ENCODE results near the gene CLDN7.

The CLDN7 gene

DNA sequence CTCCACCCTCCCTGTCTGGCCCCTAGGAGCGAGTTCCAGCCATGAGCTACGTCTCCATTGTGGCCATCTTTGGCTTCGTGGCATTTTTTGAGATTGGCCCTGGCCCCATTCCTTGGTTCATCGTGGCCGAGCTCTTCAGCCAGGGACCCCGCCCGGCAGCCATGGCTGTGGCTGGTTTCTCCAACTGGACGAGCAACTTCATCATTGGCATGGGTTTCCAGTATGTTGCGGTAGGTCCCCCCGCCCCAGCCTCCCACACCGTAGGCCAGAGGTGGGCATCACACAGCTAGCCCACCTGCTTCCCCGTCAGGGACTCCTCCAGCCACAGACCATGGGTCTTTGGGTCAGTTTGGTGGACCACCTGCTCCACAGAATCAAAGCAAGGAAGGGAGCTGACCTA is 23.4 kb upstream of the CLDN7 start:
- DNase-seq (ENCODE audit: low read depth), result no peak

DNA sequence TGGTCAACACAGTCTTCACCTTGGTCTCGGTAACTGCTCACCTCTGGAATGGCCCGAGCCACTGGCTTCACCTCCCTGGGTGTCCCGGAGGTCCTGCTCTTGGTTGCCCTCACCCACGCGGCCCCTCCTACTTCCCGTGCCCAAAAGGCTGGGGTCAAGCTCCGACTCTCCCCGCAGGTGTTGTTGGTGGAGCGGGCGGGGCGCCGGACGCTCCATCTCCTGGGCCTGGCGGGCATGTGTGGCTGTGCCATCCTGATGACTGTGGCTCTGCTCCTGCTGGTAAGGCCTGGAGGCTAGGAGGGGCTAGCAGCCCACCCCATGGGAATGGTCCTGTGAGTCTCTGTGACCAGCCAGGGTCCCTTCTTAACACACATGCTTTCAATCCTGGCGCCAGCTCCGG is 22.6 kb upstream of the CLDN7 start:
- DNase-seq (ENCODE audit: low read depth), result no peak

DNA sequence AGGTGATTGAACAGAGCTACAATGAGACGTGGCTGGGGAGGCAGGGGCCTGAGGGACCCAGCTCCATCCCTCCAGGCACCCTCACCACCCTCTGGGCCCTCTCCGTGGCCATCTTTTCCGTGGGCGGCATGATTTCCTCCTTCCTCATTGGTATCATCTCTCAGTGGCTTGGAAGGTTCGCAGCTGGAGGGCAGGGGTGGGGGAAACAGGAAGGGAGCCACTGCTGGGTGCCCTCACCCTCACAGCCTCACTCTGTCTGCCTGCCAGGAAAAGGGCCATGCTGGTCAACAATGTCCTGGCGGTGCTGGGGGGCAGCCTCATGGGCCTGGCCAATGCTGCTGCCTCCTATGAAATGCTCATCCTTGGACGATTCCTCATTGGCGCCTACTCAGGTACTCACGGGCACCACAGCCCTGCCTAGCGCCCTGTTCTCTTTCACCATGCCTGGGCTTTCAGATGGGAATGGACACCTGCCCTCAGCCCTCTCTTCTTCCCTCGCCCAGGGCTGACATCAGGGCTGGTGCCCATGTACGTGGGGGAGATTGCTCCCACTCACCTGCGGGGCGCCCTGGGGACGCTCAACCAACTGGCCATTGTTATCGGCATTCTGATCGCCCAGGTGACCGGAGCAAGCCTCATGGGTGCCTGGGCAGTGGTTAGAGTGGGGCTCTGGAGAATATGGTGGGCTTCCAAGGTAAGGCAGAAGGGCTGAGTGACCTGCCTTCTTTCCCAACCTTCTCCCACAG is 21.4 kb upstream of the CLDN7 start:
- DNase-seq (ENCODE audit: low read depth), result no peak

DNA sequence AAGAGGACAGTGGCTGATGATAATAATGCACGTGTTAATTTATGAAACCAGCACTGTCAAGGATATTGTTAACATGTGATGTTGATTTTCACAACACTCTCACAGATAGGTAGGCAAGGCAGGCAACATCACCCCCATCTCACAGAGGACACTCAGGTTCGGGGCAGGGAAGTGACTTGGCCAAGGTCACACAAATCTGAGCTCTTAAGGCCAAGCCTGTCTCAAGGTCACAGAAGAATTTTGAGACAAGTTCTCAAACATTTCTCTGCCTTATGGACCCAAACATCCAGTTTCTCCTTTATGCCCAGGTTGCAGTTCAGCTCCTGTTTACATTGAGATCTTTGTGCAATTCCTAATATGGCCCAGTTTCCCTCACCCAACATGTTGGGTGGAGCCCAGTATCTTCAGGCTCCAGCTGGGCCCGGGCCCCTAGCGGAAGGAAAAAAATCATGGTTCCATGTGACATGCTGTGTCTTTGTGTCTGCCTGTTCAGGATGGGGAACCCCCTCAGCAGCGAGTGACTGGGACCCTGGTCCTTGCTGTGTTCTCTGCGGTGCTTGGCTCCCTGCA is 20.6 kb upstream of the CLDN7 start:
- no peak for DNase-seq (ENCODE audit: low read depth)

DNA sequence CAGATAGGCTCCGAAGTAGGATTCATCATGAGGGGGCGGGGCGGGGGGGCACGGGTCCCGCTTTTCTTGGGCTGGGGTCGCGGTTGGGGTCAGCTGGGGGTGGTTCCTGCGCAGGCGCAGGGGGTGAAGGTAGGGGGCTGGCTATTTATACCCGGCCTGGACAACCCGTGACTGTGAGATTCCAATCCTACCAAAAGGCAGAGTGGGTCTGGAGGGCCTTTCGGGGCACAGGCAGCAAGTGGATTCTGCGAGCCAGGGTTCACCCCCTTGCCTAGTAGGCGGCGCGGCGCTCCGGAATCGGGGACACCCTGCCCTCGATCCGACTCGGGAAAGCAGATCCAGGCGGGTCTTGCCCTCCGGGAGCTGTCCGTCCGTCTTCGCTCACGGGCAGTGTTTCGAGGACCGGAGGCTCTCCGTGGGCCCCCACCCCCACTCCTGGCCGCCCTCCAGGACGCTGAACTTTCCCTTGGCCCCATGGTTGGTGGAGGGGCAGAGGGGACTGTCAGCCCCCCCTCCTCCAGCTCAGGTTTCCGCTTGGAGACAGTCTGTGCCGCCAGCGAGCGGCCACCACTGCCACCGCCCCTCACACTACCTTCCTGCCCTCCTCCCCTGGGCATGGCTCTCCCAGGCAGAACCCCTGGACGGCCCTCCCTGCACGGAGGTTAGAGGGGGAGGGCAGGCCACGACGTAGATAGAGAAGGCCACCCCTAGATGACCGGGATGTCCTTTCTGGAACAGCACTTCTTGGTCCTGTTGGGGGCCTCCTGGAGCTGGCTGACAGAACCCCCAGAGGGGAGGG is 19.9 kb upstream of the CLDN7 start:
- no peak for DNase-seq (ENCODE audit: low read depth)

DNA sequence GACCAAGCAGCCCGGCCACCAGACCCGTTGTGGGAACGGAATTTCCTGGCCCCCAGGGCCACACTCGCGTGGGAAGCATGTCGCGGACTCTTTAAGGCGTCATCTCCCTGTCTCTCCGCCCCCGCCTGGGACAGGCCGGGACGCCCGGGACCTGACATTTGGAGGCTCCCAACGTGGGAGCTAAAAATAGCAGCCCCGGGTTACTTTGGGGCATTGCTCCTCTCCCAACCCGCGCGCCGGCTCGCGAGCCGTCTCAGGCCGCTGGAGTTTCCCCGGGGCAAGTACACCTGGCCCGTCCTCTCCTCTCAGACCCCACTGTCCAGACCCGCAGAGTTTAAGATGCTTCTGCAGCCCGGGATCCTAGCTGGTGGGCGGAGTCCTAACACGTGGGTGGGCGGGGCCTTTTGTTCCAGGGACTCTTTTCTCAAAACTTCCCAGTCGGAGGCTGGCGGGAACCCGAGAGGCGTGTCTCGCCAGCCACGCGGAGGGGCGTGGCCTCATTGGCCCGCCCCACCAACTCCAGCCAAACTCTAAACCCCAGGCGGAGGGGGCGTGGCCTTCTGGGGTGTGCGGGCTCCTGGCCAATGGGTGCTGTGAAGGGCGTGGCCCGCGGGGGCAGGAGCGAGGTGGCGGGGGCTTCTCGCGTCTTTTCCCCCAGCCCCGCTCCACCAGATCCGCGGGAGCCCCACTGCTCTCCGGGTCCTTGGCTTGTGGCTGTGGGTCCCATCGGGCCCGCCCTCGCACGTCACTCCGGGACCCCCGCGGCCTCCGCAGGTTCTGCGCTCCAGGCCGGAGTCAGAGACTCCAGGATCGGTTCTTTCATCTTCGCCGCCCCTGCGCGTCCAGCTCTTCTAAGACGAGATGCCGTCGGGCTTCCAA is 19.0 kb upstream of the CLDN7 start, which contains the start of gene SLC2A4:
Gene SLC2A4, plus strand, starts transcription at position 645 of the 879 bp plus-strand sequence. Its CDS starts 217 bp downstream, at position 862.
- DNase-seq (ENCODE audit: low read depth), result peak; percentile 58

DNA sequence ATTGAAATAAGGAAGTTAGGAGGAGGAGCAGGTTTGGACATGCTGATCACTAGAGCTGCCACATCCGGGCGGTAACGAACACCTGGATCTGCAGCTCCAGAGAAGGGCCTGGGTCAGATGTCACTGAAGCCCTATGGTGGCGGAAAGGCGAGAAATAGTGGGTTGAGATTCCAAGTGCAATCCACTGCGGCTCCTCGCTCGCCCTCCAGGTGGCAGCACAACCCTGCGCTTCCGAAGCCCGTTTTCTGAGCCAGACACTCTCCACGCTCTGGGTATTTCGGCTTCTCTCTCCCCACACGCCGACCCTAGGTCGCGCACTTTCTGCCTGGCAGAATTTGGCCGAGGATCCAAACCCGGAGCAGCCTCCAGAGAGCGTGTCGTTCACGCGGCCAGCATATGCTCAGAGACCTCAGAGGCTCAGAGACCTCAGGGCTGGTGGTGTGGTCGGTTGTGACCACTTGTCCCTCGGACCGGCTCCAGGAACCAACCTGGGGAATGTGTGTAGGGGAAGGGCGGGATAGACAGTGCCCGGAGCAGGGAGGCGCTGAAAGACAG is 18.3 kb upstream of the CLDN7 start:
- DNase-seq (ENCODE audit: low read depth), result peak; percentile 75

DNA sequence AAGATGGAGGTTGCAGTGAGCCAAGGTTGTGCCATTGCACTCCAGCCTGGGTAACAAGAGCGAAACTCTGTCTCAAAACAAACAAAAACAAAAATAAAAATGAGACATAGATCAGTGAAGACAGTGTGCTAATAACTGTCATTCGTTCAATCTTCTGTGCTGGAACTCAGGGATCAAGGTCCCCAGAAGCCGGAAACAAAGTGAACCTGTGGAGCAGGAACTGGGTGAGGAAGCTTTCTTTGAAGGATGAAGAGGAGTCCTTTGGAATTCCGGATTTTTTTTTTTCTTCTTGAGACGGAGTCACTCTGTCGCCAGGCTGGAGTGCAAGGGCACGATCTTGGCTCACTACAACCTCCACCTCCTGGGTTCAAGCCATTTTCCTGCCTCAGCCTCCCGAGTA is 17.2 kb upstream of the CLDN7 start:
- DNase-seq (ENCODE audit: low read depth), result no peak

DNA sequence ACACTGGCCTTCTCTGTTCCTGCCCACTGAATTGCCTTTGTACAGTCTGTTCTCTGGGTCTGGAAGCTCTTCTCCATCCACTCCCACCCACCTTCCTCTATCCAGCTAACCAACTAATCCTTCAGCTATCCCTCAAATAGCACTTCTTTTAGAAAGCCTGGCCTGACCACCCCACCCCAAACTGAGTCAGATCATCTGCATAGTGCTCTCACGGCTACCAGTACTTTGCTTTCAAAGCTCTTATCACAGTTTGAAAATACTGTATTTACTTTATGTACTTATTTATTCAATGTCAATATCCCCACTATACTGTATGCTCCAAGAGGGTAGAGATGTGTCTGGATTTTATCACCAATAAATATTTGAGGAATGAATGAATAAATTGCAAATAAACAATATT is 4.5 kb upstream of the CLDN7 start:
- no peak for DNase-seq (ENCODE audit: low read depth)

DNA sequence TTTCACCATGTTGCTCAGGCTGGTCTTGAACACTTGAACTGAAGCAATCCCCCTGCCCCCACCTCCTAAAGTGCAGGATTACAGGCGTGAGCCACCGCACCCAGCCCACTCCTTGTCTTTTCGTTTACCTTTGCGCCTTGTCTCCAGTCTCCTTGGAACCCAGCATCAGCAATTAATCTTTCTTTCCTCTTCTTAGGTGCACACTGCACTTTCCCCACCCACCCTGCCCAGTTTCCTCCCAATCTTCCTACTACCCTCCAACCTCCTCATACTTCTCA is 1.5 kb upstream of the CLDN7 start:
- no peak for DNase-seq (ENCODE audit: low read depth)

DNA sequence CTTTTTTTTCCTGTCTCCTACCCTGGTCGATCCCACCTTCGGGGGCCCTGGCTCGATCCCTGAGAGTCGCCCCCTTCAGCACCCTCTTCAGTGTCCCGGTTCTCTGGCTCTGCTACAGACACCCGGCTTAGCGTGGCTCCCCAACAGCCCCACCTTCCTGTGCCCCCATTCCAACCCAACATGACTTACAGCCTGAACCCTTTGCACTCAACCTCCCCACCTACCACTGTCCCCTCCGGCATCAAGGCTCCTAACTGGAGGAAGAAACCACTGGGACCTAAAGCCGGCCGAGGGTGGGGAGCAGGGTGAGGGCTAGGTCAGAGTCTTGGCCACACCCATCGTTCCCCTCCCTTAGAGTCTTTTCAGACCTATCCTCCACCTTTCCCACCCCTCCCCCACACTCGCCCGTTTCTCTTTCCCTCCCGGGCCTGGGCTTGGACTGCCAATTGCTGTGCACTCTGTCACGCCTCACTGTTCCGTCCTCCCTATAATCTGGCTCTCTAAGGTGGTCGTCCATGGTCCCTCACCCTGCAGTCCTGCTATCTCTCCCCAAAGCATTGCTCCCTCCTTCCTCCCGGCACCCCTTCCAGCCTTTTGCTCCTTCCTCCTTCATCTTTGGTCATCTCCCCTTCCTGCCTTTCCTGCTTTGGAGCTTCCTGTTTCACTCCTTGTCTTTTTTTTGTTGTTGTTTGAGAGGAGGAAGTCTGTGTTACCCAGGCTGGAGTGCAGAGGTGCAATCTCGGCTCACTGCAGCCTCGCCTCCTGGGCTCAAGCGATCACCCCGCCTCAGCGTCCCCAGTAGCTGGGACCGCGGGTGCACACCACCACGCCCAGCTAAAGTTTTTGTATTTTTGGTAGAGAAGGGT is 890 bp upstream of the CLDN7 start:
- DNase-seq (ENCODE audit: low read depth), result no peak

DNA sequence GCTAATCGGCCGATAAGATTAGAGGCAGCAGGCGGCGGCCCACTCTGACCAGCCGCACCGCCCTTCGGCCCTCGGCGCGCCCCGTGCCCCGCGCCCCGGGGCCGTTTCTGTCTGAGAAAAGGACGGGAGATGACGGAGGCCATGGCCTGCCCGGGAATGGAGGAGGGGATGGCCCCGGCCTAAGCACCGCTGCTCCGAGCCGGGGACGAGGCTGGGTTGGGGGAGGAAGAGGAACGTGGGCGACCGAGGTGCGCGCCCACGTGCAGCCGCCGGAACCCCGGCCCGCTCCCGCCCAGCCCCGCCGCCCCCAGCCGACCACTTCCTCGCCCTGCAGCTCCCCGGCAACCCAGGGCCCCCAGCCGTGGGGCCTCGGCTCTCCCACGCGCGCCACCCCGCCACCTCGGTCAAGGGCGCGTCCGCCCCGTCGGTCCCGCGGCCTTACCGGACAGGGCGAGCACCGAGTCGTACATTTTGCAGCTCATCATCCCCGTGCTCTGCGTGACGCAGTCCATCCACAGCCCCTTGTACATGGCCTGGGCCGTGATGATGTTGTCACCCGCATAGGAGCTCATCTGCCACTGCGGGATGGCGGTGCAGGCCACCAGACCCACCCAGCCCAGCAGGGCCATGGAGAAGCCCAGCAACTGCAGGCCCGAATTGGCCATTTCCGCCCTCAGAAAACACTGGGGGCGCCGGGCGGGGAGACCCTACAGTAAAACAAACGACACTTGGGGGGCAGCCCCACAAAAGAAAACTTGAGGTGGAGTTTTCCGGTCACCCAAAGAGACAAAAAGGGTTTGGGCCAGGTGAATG is 693 bp downstream of the CLDN7 start:
- DNase-seq (ENCODE audit: low read depth), result no peak

DNA sequence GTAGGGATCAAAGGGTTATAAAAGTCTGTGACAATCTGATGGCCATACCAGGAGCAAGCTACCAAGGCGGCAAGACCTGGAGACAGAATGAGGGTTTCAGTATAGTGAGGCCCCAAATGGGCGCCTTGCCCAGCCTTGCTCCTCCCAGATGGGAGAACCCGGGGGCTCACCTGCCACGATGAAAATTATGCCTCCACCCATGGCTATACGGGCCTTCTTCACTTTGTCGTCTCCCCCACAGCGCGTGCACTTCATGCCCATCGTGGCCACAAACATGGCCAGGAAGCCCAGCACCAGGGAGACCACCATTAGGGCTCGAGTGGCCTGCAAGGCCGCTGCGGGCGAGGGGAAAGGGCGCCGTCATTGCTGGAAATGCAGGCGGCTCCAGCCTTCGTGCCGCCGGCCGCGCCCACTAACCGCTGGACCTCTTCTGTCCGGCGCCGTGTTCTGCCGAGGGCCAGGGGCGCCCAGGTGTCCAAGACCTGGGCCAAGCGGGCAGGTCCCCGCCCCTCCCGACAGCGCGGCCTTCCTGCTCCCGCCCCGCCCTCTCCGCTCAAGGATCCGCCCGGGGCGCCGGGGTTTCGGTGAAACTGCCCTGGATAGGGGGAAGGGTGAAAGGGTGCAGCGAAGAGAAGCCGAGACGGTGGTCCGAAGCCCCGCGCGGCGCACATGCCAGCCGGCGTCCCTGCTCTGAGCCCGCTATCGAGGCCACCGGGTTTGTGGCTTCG is 1.5 kb downstream of the CLDN7 start:
- DNase-seq (ENCODE audit: low read depth), result no peak

DNA sequence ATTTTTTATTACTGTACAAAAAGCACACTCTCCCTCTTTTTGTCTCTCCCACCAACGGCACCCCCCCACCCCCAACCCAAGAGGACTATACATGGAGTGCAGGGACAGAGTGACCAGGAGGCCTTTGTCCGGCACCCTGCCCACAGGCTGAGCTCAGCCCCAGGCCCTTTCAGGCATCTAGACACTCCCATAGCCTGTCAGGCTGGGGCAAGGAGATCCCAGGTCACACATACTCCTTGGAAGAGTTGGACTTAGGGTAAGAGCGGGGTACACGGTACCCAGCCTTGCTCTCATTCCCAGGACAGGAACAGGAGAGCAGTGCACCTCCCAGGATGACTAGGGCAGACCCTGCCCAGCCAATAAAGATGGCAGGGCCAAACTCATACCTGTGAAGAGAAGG is 2.1 kb downstream of the CLDN7 start:
- no peak for DNase-seq (ENCODE audit: low read depth)

DNA sequence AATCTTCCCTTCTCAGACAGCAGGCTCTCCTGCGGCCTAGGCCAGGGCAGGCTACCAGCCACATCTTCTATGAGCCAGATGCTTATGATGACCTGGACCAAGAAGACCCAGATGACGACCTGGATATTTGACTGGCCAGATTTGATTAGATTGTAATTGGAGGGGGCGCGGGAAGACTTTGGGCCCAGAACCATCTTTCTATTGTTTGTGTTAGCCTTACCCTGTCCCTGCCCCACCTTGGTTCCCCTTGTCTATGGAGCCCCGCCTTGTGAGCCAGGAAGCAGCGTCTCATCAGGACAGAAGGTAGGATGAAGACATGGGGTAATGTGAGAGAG is 2.8 kb downstream of the CLDN7 start:
- DNase-seq (ENCODE audit: low read depth), result no peak

DNA sequence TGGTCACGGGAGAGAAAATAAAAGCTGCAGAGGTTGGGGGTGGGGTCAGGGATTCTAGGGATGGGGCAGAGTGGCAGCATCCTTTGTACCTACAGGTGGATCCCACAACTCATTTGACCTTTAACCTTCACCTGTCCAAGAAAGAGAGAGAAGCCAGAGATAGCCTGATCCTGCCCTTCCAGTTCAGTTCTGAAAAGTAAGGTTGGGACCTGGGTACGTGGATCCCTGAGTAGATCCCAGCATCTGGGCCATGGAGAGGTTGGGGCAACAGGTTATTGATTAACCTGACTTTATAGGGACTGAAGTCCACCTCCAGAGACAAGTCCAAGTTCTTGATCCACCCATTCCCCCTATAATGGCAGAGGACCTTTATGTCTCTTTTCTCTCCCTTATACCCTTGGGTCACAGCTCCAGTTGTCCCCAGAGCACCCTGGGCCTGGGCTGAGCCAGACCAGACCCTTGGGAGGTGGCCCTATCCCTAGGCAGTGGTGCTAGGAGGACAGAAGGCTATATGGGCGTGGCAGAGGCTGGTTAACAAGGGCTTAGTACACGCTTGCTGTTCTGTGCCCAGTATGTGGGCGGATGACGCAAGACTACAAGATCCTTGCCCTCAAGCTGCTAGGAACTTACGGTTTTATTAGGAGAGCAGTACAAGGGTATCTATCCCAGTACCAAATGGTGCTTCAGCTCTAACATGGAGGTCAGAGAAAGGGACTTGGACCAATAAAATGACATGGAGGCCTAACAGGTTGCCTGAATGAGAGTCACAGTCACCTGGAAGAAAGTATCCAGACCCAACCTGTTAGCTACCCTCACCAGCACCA is 3.3 kb downstream of the CLDN7 start:
- no peak for DNase-seq (ENCODE audit: low read depth)

DNA sequence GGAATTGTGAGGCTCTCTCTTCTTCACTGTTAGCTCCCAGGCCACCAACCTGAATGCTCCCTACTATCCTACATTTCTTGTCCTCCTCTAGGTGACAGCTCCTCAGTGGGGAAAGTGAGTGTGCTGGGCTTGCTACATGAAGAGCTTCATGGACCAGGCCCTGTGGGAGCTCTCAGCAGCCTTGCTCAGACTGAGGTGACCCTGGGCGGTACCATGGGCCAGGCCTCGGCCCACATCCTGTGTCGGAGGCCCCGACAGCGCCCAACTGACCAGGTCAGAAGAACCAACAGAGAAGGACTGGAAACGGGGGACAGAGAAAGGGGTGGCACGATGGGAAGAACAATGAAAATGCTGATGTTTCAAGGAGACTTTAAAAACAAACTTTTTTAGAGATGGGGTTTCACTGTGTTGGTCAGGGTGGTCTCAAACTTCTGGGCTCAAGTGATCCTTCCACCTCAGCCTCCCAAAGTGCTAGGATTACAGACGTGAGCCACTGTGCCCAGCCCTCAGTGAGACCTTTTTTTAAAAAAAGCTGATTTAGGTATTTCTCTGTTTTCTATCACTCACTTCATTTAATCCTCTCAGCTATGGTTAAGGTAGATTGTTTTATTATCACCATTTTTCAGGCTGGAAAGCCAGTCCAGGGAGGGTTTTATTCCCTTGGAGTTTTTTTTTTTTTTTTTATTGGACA is 5.4 kb downstream of the CLDN7 start:
- DNase-seq (ENCODE audit: low read depth), result no peak

DNA sequence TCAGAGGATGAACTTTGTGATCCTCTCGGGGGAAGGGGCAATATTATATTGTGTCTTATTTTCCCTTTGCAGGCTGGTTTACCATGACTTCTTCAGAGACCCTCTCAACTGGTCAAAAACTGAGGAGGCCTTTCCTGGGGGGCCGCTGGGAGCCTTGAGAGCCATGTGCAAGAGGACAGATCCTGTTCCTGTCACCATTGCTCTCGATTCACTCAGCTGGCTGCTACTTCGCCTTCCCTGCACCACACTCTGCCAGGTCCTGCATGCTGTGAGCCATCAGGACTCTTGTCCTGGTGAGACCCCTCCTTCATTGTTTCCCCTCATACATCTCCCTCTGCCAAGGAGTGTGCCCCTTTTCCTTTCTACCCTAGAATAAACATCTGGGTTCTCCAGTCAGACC is 7.8 kb downstream of the CLDN7 start:
- no peak for DNase-seq (ENCODE audit: low read depth)
